HuH-7 (cell line): ENCODE measurements around the gene NR6A1.

ENCODE experiments used
- DNase-seq: peaks from one replicate; pipeline ENCODE4 v3.0.0; 2011; ENCODE audit warnings: low spot score

NR6A1 gene

DNA sequence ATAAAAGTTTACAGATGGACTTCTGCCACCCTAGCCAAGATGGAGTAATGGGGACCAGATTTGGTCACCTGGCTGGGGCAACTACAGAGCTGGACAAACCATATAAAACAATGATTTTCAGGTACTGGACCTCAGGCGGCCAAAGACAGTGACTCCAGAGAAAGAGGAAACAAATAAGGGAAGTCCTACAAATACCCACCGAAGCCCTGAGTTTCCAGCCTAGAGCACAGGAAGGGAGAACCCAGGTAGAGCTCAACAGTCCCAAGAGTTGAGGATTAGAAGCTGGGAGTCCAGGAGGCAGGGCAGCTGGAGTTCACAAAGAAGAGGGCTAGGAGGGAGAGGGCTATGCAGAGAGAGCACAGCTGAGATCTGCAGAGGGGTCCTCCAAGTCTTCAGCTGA lies 157.3 kb downstream of the NR6A1 start:
- DNase-seq = no peak

DNA sequence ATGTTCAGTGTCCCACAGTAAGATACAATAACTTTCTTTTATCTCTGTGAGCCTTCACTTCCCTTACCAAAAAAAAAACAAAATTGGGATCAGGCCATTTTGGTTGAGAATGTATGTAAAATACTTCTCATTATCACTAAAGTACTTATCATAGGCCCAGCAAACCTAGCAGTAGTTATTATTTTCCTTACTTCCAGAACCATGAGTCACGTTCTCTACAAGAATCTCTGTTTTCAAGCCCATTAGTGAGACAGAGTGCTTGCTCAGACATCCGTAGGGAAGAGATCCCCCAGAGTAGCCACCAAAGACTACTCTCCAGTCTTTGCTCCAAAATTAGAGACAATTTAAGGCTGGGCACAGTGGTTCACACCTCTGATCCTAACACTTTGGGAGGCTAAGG lies 160.0 kb downstream of the NR6A1 start:
- no peak for DNase-seq

DNA sequence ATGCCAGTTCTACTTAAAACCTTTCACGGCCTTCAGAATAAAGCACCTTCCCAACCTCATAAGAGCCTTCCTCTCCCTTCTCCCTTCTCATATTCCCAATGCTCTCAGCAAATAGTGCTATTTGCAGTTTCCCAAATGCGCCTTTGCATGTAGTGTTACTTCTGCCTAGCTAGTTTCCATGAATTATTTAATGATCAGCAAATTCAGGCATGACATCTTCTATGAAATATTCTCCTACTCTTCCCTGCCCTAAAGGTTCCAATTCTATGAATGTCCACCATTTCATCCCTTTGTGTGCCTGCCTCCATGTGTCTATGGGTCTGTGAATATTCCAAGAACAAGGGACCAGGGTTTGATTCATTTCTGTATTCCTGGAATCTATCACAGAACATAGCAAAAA lies 165.1 kb downstream of the NR6A1 start:
- DNase-seq = no peak

DNA sequence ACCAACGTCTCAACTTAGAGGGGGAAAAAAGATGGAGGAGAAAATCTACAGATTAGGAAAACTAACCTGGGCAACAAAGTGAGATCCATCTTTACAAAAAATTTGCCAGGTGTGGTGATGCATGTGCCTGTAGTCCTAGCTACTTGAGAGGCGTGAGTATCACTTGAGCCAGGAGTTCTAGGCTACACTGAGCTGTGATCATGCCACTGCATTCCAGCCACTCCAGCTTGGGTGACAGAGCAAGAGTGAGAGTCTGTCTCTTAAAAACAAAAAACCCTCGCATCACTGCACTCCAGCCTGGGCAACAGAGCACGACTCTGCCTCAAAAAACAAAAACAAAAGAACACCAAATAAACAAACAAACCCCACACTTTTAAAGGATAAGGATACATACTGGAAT lies 165.9 kb downstream of the NR6A1 start:
- DNase-seq = no peak

DNA sequence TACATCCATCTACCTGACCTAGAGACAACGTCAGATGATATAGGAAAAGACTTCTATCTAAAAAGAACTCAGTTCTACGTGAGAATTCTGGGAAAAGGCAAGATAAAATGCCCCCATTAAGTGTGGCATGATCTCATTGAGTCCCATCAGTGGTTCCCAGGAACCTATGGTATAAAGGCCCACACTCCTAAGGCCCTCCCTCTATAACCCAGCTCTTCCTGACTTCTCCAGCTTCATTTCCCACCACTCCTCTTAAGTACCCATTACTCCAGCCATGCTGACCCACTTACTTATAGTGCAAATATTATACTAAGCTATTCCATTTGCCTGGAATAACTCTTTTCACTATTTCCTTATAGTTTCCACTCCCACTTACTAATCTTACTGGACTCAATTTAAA lies 168.5 kb downstream of the NR6A1 start:
- no peak for DNase-seq

DNA sequence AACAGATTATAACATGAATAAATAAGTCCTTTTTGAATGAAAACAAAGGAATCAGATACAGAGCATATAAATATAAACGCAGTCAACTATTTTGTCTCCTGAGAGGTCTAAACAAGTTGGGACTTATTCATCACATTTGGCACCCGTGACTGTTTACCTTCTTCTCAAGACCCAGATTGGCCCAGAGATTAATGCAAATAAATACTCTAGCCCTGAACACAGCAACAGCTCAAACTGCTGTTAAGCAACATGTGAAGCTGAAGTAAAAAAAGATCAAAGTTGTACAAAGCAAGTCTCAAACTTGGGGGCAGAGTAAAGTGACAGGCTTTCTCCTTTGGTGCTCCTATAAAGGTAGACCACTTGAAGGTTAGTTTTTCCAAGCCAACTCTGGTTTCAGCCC lies 168.9 kb downstream of the NR6A1 start:
- DNase-seq = peak; percentile 48

DNA sequence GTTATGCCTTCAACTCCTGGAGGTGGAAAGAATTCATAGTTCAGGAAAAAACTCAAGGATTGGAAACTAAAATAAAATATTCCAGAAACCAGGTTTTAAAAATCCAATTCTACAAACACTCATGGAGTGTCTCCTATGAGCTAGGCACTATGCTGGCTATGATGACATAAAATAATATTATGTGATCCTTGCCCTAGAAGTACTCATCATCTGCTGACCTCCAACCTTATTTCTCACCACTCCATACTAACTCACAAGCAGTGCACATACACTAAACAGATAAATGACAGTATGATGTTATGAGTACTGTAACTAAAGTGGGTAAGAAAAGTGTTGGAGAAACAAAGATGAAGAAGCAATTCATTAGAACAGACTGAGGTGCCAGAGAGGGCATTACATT lies 170.7 kb downstream of the NR6A1 start:
- DNase-seq = no peak

DNA sequence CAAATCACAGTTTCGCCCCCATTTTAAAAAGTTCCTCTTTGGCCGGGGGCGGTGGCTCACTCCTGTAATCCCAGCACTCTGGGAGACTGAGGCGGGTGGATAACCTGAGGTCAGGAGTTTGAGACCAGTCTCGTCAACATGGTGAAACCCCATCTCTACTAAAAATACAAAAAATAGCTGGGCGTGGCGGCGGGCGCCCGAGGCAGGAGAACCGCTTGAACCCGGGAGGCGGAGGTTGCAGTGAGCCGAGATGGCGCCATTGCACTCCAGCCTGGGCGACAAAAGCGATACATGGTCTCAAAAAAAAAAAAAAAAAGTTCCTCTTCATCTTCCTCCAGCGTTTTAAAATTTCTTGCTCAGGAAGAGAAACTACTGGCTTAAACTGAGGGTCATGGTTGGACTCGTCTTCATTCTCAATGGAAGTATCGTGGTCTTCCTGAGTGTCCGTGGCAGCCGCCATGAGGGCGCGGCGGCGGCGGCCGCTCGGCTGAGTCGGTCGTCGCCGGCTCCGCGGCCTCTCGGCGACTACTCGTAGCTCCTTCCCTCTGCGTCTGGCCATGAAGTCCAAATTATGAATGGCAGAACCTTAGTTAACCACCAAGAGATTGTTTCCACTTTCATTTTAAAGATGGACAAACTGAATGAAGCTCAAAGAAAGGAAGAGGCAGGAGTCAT lies 171.9 kb downstream of the NR6A1 start:
- no peak for DNase-seq

DNA sequence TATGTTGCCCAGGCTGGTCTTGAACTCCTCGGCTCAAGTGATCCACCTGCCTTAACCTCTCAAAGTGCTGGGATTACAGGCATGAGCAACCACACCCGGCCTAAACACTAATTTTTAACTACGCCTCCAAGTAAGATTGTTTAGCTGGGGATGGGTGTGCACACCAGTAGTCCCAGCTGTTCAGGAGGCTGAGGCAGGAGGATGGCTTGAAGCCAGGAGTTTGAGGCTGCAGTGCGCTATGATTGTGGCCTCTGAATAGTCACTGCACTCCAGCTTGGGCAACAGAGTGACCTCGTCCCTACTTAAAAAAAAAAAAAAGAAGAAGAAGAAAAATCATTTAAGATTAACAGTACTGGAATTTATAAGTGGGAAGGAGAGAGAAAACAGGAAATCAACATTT lies 173.1 kb downstream of the NR6A1 start:
- no peak for DNase-seq

DNA sequence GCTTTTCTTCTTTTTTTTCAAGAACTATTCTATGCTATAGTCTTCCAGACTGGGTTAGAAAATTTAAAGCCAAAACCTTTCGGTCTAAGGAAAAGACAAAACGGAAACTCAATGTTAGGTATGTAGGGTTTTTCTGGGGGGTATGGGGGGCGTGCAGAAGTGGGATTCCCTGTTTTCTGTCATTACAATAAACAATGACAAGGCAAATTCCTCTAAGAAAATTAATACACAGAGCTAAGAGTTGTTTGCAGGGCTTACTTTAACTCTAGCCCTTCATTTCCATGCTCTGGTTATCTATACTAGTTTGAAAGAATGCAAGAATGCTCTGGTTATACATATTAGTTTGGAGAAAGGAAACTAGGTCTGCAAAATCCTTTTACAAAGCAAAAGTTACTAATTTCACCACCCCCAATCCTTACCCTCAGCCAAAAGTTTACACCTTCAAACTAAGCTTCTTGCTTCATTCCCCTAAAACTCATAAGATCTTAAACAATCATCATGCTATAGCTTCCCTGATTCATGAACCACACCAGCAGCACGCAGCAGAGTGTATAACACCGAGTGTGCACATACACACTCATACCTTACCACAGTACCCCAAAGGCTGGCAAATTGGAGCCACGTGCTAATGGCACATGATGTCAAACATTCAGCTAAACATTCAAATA lies 174.8 kb downstream of the NR6A1 start:
- no peak for DNase-seq

DNA sequence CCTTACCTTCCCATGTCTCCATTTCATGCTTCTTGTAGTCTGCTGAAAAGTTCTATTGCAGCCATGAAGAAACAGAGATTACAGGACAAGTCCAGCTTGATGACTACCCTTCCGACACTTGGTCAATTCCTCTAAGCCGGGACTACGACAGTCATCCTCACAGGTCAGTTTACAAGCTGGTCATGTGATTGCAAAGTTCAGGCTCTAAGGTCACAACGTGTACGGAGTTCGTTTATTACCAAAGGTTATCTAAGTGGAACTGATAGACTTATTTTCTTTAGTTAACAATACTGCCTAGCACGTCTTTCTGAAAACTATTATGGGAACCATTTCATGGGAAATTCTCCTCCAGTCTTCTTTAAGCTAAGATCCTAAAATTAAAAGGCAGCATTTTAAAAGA lies 175.4 kb downstream of the NR6A1 start:
- DNase-seq = peak; percentile 88

DNA sequence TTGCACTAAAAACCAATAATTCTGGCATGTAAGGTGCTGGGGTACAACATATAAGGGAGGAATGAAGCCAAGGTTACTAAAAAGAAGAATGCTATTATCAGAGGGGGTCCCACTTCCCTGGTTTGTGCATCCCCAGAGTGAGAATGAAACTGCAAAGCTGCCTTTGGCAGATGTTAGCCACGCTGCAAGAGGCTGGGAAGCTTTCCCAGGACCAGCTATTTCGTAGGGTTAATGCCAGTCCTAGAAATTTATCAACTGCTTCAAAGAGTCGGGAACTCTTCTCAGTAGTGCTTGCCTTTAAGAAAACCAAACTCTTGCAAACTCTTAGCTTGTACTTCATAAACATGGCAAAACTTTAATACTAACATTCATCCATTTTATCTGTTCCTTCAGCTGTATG lies 176.4 kb downstream of the NR6A1 start:
- DNase-seq = no peak

DNA sequence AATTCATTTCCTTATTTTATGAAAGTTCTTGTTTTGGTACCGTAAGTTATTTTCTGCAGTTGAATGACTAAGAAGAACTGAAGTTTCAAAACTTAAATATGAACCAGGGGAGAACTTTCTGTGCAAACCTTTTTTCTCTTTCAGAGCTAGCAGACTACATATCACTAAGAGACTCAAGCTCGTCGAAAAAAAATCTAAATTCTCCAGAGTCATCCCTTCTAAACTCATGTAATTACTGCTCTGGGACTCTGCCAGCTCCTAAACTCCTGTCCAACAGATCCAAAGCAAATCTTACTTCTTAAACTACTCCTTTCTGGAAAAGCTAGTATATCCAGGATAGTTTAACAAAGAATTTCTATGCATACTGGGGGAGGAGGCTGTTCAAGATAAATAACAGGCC lies 176.9 kb downstream of the NR6A1 start:
- DNase-seq = no peak

DNA sequence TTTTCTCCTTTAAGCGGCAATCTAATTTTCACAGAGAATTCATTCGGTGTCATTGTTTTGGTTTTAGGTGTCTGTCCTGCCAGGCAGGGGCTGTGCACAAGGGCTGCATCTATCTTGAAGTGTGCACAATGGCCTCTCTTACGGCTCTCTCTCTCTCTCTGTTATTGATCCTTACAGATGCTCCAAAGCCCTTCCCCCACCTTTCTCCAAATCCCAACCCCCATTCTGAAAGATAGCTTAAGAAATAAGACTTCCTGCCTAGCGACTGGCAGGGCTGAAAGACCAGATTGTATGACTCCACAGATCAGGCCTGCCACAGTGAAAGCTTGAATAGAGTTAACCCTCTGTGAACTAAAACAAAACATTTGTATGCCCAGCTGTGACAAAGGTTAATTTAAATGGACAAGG lies 177.5 kb downstream of the NR6A1 start:
- DNase-seq = no peak

DNA sequence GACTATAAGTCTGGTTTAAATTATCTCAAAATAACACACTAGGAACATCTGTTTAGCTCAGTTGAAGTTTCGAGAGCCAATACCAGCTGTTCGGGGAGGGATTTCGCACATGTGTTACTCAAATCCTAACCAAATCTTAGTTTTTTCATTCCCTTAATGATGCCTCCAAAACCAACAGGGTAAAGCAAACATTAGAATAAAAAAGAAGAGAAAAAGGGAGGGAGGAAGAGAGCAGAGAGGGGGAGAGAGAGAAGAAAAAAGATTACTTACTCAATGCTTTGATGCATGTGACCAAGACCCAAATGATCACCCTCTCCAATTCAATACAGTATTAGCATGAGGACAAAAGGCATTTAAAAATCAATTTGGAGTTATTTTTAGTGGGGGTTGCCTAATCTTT lies 177.9 kb downstream of the NR6A1 start:
- DNase-seq = no peak

DNA sequence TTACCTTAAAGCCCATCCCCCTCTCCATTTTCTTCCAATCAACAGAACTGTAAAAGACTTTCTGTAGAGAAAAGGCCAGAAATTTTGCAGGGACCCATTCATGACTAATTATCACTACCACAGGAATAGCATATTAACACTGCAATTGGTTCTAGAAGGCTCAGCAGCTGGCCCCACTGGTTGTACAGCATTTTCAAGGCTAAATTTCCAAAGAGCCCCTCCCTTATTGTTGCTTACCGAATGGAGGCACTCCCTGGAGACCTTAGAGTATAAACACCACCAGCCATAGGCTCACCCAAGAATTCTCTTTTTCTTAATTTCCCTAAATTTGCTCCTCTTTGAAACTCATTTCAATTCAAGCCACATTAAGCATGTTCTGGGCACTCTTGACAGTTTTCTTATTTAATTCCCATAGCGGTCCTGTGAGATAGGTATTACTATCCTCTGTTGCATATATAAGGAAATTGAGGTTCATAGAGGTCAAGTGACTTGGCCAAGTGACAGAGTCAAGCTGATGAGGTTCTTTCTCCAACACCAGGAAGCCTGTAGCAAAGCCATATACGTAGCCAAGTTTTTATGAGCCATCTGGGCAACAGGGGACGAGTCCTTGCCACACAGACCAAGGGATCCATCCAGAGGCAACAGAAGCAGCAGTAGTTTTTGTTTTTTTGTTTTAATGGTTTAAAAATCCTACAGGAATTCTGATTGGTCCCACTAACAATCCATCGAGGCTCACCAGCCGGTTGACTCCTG lies 180.0 kb downstream of the NR6A1 start:
- no peak for DNase-seq

DNA sequence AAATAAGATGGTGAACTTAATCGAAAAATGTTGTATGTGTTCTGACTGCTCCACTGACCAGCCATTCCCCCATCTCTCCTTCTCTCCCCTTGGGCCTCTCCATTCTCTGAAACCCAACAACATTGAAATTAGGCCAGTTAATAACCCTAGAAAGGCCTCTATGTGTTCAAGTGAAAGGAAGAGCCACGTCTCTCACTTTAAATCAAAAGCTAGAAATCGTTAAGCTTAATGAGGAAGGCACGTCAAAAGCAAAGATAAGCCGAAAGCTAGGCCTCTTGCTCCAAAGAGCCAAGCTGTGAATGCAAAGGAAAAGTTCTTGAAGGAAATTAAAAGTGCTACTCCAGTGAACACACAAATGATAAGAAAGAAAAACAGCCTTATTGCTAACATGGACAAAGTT lies 186.5 kb downstream of the NR6A1 start:
- no peak for DNase-seq

DNA sequence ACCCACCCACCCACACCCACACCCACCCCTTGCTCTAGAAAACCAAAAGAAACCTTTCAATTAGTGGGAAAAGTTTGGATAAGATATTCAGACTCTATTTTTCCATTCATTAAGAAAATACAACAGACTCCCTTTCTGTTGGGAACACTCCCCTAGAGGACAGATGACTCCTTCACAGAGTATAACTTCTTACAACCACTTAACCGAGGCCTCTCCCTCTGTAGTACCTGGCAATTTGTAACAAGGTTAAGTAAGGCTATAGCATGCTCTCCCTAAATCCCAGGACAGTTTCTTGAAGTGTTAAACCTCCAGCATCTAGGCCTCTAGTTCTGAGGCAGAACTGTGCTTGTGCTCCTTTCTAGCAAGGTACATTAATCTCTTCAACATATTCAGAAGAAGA lies 188.0 kb downstream of the NR6A1 start:
- no peak for DNase-seq

DNA sequence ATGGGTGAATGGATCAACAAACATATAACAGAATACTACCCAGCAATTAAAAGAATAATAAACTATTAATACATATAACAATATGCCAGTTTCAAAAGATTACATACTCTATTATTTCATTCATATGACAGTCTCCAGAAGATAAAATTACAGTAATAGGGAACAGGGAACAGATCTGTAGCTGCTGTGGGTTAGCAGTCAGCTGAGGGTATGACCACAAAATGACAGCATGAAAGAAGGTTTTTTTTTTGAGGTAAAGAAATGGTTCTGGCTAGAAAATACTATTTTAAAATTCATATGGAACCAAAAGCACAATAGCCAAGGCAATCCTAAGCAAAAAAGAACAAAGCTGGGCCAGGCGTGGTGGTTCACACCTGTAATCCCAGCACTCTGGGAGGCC lies 190.9 kb downstream of the NR6A1 start:
- no peak for DNase-seq

DNA sequence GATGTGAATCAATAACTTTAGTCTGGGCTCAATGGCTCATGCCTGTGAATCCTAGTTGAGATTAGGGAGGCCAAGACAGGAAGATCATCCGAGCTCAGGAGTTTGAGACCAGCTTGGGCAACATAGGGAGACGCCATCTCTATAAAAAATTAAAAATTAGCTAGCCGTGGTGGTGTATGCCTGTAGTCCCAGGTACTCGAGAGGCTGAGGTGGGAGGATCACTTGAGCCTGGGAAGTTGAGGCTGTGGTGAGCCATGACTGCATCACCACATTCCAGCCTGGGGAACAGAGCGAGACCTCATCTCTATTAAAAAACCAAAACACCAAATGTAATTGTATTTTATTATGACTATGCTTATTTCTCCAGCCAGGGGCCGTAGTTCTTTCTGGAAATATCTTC lies 194.4 kb downstream of the NR6A1 start:
- DNase-seq = no peak

DNA sequence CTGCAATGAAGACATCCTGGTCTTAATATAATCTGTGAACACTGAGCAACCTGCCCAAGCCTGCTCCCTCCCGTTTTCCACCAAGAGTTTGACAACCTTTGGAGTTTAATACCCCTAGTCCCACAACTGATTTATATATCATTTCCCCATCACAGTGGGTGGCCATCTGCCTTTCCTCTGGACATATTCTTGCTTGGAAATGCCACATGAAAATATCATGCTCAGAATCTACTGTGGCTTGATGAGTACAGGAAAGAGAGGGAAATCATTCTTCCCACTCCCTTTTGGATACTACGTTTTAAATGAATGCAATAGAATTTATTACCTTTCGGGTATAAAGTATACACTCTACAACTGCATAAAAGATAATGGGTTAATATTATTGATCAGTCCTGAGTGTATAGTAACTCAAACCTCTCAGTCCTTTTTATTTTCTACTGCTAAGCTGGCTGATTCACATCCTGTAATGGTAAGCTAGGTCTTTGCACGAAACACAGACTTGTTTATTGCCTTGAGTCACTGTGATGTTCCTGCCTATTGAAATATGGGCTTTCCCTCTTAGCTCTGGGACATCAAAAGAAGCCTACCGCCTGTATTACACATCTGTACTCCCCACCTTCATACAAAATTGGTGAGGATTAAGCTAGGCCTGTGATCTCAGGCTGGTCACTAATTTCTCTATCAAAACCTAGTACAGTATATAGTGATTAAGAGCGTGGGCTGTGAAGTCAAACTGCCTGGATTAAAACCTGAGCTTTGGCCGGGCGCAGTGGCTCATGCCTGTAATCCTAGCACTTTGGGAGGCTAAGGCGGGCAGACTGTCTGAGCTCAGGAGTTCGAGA lies 196.4 kb downstream of the NR6A1 start:
- DNase-seq = no peak

DNA sequence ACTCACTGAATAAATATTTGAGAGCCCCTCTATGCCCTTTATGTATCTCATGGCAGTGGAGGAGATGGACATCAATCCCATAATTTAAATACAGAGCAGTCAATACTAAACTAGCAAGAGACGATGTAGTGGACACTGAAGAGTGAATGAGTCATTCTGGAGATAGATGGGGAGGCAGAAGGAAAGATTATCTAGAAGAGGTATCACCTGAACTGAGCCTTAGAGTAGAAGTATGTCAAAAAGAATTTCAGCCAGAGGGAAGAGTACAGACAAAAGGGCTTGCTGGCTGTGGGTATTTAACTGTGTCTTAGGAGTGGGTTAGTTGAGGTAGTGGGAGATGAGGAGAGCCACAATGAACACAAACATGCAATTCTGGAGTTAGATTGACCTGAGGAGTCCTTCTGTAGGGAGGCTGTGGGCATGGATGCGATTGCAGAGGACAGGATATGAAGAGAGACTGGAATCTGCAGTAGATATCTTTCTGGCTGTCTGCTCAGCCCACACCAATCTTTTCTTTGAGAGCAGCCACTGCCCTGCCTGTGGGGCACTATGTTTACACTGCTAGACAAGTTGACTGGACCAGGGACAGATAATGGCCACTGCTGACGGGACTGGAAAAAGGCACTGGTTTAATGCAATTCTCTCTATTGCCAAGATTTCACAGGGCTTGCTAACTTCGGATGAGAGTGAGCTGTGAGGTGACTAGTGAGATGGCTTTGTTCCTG lies 200.0 kb downstream of the NR6A1 start:
- DNase-seq = no peak
